Esophagus muscularis mucosa (tissue), 3 donors: ENCODE measurements around the gene SSC5D.
"Not testable (repeated sequence)": the region's sequence is repeated elsewhere in the genome, so short reads cannot be mapped to it uniquely, and the experiment has no call there.

Experiments
- POLR2AphosphoS5 ChIP-seq, 2 donors: sonication (generic); formaldehyde crosslinking; IDR thresholded peaks; one replicate each; pipeline ENCODE4 v1.6.1; 2017; ENCODE audit warnings: antibody characterized with exemption in 2 of 2
- TF ChIP-seq, protein P1 (sequence below), 3 experiments: fragments of 200-600 bp in 2 of 3; fragments of 450-650 bp in 1 of 3; sonication (generic) in 2 of 3; IDR thresholded peaks; one replicate each; pipeline ENCODE4 v1.5.1; 2017 to 2019; ENCODE audit warnings: antibody characterized with exemption in 3 of 3, mild to moderate bottlenecking in 2 of 3, moderate library complexity in 1 of 3

DNA sequence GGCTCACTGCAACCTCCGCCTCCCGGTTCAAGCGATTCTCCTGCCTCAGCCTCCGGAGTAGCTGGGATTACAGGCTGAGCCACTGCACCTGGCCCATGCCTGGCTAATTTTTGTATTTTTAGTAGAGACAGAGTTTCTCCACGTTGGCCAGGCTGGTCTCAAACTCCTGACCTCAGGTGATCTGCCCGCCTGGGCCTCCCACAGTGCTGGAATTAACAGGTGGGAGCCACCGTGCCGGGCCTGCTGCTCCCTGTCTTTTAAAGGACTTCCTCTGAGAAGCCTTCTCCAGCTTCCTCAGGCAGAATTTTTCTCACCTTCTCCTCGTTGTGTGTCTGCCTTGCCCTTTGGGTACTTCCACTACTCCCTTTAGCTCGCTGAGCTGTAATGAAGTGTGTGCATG is 8.6 kb downstream of the SSC5D start:
- TF ChIP-seq POLR2AphosphoS5 (IDR thresholded peaks at IDR 0.05): not testable (repeated sequence)
- TF ChIP-seq, protein P1, sequence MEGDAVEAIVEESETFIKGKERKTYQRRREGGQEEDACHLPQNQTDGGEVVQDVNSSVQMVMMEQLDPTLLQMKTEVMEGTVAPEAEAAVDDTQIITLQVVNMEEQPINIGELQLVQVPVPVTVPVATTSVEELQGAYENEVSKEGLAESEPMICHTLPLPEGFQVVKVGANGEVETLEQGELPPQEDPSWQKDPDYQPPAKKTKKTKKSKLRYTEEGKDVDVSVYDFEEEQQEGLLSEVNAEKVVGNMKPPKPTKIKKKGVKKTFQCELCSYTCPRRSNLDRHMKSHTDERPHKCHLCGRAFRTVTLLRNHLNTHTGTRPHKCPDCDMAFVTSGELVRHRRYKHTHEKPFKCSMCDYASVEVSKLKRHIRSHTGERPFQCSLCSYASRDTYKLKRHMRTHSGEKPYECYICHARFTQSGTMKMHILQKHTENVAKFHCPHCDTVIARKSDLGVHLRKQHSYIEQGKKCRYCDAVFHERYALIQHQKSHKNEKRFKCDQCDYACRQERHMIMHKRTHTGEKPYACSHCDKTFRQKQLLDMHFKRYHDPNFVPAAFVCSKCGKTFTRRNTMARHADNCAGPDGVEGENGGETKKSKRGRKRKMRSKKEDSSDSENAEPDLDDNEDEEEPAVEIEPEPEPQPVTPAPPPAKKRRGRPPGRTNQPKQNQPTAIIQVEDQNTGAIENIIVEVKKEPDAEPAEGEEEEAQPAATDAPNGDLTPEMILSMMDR (IDR thresholded peaks at IDR 0.05): not testable (repeated sequence)
